GM18499 (cell line): ENCODE measurements around the gene SLC10A2.
A peak's percentile ranks its signal among the peaks of the same experiment; 100 is the strongest.

Experiments used
- ATAC-seq: cut with Tn5 transposase; IDR thresholded peaks from one replicate; pipeline ENCODE4 v1.9.1; 2021; ENCODE audit warnings: moderate number of reproducible peaks; ENCODE audit not compliant: insufficient read depth, unreplicated experiment

The SLC10A2 gene

DNA sequence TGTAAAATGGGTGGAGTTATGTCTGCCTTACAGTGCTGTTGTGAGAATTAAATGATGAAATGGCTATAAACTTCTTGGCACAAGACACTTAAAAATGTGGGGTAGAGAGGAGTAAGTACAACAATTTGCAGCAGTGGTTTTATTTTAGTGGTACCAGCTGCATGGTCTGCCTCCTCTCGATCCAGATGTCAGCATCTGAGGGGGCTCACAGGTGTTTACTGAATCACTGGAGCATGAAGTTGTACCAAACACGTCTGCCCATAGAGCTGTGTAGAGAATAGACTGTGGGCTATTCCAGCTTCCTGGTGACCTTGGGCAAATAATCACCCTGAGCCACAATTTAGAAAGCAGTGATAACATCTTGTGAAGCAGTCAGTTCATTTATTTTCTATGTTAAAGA lies 11.1 kb downstream of the SLC10A2 start:
- ATAC-seq, result no peak

DNA sequence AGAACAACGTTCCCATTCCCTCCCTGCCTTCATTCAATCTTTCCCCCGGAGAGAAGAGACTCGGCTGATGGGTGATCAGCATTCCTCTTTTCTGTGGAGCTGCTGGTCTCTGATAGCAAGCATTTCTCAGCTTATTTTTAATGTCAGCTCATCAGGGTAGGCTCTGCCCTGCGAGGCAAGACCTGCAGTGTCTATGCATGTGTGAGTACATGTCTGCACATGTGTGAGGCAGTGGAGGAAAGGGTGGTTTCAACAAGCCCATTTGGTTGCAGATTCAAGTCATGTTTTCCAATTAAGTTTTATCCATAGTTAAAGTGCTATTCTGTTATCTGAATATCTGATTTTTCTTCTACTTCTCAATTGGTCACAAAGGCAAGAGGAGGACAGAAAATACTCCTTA lies 19.5 kb downstream of the SLC10A2 start:
- no peak for ATAC-seq

DNA sequence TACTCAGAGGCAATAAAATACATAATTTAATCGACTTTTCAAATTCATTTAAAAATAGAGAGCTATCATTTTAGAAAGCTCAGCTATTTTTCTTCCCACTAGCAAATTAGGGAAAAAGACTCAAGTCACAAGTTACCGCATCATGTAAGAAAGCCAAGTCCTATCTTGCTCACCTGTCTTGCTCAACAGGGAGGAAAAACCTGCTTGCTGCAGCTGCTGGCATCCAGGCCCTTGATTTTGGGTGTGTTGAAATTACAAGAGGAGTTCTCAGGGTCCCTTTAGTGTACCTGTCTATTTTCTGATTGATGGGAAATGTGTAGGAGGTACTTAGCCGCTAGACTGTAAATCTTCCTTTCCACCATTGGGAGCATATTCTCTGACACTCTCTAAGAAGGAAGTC lies 22.2 kb downstream of the SLC10A2 start:
- no peak for ATAC-seq

DNA sequence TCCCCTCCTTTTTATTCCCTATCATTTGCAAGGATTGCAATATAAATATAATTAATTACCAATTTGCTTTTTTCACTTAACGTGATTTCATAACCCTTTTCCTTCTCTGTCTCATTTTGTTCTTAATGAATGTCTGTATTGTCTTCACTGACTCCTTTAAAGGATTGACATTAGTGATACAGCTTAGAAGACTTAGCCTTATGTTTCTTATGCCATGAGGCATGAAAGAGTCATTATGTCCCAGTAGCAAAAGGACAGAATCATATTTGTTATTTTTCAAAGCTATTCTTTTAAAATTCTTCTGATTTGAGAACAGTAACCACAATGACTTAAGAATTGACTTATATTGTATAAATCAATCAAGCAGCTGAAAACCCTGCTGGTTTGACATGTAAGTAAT lies 26.2 kb downstream of the SLC10A2 start:
- no peak for ATAC-seq

DNA sequence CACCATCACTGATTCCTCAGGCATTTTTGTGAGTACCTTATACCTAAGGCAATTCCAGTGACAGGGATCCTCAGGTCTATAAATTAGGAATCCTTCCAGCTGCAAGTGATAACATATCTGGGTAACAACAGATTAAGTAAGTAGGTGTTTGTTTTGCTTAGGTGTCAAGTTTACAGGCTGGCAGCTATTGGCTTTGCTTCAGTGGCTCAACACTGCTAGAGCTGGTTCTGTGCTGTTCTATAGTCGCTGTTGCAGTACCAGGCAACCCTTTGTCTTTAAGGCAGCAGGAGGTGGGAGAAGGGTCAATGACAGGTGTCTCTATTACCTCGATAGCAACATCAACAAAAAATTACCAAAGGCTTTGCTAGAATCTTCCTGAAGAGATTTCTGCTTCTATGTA lies 27.0 kb downstream of the SLC10A2 start:
- ATAC-seq, result no peak

DNA sequence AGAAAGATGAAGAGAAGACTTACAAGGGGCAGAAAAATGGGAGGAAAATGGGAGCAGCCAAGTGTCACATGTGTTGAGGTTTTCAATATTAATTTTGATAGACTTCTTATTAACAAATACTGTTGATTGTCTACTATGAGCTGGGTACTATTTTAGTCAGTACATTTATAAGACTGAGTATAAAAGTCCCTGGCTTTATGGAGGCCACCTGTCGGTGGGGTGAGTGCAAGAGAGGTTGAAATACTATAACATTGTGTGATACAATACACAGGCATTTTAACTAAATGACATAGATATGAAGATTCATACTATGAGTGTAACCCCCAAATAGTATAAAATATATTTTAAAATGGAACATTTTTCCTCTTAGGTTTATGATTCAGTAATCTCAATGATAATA lies 29.9 kb downstream of the SLC10A2 start:
- no peak for ATAC-seq

DNA sequence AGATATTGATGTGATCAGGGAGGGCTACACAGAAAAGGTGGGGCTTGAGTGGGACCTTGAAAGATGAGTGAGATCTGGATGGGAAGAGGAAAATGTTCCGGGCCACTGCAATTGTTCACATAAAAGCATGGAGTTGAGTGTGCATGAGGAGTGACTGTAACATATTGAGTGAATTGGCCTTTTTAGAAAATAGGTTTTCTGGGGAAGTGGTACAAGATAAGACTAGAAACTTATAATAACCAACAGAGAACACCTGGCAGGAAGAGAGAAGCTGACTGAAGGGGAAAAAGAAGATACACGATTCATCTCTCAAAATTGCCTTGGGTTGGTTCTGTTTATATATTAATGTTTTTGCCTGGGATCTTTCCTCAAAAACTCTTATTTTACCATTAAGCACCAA lies 32.2 kb downstream of the SLC10A2 start:
- ATAC-seq, result no peak

DNA sequence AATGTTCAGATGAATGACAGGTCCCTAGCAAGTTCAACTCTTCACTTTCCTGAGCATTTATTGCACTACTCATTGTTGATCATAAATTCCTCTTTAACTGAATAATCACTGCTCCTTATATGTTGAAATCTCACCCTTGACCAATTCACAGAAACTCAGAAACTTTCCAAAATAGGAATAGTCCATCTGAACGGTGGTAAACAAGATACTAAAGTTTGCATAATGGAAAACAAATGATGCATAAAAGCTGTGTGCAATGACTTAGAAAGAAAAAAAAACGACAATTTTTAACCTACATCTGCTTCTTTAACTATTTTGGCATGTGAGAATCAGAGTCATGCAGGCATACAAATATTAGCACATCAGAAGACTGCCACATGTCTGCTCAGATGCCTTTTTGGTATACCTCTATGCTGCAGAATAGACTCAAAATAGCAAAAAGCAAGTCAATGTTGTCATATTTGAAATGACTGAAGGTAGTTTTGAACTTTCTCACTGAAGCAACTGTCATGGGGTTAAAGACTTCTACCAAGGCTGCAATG lies 34.8 kb downstream of the SLC10A2 start:
- peak; percentile 92 for ATAC-seq

DNA sequence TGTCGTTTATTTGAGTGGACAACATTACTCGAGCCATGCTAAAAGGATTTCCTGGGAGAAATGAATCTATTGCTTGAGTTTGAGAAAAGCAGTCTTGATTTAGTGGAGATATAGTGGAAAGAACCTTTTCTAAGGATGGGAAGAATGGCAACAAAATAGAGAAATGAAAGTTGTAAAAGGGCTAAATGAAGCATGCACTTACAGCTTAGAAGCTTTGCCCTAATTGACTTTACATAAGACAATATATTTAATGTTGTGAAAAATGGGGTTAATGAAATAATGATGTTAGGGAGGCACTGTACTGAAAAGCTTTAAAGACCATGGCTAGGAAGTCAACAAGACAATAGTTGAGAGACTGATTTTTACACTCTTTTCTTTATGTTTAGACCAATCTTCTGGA lies 35.4 kb downstream of the SLC10A2 start:
- ATAC-seq, result no peak

DNA sequence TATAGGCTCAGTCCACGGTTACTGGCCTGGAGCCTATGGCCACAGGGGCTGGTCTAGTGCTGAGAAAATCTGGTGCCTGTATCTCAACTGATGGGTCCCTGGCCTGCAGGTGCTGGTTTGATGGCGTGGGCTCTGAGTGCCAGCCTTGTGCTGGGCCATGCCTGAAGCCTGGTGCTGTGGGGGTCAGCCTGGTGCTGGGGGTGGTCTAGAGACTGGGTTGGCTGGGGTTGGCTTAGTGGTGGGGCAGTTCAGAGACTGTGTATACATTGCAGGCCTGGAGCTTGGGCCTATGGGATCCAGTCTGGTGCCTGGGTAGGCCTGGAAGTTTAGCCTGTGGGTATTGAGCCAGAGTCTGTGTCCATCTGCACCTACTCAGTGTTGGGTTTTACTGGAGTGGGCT lies 36.4 kb downstream of the SLC10A2 start:
- no peak for ATAC-seq

DNA sequence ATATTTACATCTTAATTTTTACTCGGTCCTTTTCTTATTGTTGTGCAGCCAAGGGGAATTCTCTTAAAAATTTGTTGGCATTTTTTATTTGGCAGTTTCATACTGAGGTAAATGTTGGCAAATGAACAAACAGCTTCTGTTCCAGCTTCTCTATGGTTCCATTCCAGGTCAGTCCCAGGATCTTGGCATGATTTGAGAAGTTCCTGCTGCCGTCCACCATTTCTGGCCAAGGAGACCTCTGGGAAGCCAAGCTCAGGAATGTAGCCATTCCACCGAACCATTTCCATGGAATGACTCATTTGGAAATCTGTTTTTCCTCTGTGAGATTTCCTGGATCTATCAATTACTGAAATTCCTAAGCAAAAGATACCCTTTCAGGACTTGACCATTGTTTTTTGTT lies 43.9 kb downstream of the SLC10A2 start:
- ATAC-seq, result no peak

DNA sequence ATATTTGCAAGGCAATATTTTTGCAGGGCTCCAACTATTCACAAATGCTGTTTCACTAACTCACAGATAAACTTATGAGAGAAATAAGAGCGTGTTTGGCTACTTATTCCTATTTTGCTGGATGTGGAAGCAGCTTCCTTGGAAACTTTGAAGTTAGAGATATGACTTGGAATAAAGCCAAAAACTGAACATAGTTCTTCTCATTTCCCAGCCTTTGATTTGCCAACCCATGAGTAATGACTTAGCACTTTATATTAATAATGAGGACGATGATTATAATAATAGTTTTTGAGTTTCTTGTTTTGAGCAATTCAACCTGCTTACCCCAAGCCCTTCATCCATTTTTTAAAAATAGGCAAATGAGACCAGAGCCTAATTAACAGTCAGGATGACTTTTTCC lies 47.7 kb downstream of the SLC10A2 start:
- no peak for ATAC-seq

DNA sequence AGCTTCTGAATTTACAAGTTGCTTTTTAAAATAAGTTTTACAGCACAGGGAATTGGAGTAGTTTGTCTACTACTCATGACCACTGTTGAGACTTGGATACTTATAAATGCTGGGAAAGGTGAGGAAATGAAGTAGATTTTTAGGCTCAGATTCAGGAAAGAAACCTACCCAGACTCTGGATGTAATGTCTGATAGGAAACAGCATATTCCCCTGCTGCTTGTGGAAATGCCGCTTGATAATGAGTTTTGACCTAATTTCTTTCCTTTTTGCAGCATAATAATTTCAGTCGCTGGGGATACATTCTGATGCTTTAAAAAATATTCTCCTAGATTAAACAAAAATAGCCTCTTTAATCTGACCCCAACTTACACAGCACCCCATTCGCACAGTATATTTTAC lies 53.6 kb downstream of the SLC10A2 start:
- no peak for ATAC-seq

DNA sequence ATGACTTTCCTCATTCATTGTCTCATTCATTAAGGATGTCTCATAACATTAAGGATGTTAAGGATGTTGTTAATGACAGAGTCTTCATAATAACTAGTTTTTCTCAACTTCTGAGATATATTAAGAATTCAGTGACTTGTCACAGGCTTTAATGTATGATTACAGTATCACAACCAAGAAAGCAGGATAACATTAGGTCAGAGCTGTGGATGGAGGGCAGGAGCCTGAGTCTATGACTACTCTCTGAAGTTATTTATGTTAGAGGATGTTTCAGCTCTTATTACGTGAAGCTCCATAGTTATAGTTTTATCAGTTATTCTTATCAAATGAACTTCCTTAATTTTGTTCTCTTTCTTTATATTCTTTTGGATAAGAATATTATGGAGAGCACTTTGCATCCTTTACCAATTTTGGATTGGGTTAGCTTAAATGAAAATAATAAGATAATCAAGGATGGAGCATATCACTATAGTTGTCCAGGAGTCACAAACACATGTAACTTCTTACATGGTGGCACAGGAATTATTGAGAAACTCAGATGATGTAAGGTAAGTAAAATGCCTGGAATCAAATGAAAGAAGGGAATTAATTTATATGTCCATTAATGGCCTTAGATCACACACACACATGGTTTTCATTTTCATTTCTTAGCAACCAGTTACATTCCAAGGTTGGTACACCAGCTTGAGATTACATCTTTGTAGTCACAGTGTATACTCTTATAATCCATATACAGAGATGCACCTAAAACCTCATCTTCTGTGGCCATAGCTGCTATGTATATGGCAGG lies 57.0 kb downstream of the SLC10A2 start:
- ATAC-seq, result no peak

DNA sequence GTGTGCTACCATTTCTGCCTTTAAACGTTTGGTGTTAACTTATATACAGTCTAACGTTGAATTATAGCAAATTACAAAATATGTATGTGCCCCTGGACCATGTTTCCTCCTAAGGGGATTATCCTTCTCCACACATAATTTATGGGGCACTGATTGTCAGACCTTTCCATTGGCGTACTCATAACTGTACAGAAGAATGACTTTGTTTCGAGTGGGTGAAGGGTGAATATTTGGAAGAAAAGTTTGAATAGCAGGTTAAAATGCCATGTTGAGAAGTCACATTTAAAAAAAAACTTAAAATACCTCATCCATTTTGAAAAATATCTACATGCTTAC lies 58.8 kb downstream of the SLC10A2 start:
- ATAC-seq, result peak; percentile 26

DNA sequence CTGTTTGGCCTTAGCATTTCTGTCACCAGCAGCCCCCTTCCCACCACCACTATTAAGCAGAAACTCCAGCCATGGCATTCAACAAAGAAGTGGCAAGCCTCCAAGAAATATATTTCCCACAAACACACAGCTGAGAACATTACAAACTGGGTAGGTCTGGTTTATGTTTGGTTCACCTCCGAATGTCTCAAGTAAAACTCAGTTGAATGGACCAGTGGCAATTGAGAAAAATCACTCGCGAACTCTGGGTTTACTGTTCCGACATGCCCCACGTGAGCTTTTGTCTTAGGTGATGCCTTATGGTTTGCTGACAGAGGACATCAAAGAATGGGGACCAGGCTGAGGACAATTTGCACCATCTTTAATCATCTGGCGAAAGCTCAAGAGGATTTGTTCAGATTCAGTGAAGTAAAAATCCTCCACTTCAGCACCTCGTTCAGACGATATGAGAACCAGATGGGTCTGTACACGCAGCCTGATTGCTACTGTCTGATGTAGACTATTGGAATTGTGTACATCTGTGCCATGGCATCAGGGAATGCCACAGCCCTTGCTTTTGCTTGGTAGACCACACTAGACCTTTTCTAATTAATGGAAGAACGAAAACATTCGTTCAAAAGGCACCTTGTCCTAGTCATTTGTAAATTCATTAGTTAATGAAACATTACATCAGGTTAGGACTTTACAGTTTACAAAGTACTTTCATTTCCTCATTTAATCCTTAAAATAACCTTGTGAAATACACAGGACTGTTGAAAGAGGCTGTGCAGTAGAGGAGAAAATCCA lies 59.4 kb downstream of the SLC10A2 start:
- peak; percentile 96 for ATAC-seq

DNA sequence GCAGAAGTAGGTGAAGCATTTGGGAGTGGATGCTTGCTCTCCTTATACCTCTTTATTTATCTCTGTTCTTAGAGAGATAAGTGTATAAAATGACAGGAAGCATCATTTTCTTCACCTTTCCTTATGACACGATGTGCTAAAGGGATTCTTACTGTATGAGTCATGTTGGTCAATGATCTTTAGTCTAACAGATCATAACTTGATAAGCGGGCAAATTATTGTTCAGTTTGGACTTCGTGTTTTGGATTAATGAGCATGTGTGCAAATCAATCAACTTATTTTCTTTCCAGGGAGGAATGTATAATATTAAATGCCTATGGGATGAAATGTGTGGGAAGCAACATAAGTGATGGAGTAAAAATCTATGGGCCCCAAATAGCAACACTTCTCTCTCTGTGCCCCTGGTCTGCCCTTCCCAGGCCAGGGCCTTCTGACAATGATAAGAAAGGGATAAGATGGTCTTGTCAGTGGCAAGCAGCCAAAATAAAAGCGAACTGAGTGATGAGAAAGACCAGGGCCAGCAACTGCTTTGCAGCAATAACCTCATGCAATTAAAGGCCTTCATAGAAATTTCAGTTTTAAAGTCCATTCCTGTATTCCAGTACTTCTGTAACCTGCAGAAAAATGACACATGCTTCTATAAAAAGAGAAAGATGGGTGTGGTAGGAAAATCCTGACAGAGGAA lies 61.4 kb downstream of the SLC10A2 start:
- ATAC-seq, result no peak

DNA sequence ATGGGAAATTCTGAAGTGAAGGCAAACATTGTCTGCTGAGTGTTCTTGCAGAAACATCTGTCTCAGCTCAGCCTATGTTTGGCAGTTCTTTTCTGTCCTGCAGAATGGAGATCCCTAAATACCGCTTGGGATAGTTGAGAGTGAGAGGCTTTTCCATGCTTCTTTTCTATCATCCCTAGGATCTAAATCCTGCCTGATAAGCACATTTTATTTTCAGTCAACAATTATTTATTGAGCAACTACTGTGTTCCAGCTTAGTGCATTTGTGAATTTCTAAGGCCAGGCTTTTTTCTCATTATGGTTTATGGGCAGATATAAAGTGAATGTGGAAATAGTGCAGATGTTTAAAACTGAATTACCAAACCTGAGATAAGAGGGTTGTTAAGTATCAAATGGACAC lies 62.6 kb downstream of the SLC10A2 start:
- no peak for ATAC-seq

DNA sequence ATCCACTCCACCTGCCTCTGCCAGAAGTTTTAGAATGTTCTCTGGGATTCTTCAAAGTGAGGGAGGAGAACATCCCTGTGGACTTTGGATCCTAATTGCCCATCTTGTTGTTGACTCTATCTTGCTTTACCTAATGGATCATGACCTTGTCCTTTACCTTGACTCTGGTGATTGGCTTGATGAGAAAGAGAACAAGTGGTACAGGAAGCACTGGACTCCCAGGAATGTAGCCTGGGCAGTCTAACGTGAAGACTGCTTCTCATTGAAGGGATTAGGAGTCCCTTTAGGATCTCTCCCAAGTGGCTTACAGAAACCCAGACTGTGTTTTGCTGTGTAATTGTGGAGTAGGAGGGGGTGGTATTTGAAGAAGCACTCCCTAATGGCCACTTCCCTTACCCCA lies 63.9 kb downstream of the SLC10A2 start:
- no peak for ATAC-seq

DNA sequence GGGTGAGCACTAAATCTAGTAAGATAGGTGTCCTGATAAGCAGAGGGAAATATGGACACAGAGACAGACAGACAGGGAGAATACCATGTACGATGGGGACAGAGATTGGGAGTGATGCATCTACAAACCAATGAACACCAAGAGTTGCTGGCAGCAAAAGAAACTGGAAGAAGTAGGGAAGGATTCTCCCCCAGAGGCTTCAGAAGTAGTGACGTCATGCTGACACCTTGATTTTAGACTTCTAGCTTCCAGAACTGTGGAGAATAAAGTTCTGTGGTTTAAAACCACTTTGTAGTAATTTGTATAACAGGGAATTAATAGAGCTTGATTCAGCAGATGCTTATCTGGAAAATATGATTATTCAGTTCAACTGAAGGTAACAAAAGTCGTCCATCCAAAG lies 66.1 kb downstream of the SLC10A2 start:
- no peak for ATAC-seq

DNA sequence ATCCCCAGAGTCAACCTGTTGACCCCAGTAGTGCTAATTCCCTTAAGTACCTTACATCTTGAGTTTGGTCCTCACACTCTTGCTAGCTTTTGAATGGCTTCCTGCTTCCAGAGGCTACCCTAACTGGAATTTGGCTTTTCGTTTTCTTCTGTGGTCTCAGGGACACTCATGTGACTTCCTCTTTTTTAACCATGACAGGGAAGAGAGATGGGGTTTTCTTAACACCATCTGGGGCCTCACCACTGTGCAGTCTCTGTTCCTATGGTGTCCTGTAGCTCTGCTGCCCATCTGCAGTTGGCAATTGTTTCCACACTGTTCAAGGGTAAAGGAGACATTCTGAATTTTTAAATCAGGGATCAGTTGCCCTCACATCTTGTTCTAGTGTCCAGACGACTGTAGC lies 66.7 kb downstream of the SLC10A2 start:
- no peak for ATAC-seq
